Astrocyte of the spinal cord (primary cell): ENCODE data around the gene PCBP3.

Experiments used
- DNase-seq: peaks from one replicate; pipeline ENCODE4 v3.0.0; 2011; ENCODE audit warnings: low read depth, low spot score
- H3K4me3 ChIP-seq: 2 replicates; pipeline ENCODE4 v1.5.1; 2011; ENCODE audit warnings: low read depth, mild to moderate bottlenecking, low read length, moderate library complexity
- CTCF ChIP-seq: IDR thresholded peaks from 2 replicates; pipeline ENCODE4 v1.5.1; 2012; ENCODE audit warnings: low read depth, mild to moderate bottlenecking, low read length, inconsistent platforms
- in situ Hi-C: cut with HindIII; loops from 2 replicates; pipeline ENCODE4 v1.10.0; 2017; ENCODE audit warnings: low sequenced_read_pairs

PCBP3 gene

DNA sequence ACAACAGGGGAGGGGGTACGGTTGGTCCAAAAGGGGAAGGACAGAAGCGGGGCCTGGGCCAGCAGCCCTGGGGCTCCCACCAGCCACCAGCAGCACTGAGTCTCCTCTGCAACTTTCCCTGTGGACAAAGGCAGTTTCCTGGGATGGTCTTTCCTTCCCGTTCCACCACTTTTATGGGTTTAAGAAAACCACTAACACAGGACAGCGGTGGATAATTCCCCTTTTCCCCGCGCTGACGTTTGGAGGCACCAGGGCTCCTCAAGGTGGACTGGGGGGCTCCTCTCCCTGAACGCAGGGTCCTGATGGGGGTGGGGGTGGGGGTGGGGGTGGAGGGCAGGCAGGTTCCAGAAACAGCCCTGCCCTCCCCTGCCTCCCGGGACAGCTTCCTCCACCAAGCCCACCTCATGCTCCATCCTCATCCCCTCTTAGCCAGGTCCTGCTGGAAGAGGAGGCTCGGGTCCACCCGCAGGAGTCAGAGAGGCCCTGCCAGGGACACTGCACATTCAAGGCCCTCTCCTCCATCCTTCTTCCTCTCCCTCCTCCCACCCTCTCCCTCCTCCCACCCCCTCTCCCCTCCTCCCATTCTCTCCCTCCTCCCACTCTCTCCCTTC lies 333.3 kb downstream of the PCBP3 start:
- no peak for DNase-seq

DNA sequence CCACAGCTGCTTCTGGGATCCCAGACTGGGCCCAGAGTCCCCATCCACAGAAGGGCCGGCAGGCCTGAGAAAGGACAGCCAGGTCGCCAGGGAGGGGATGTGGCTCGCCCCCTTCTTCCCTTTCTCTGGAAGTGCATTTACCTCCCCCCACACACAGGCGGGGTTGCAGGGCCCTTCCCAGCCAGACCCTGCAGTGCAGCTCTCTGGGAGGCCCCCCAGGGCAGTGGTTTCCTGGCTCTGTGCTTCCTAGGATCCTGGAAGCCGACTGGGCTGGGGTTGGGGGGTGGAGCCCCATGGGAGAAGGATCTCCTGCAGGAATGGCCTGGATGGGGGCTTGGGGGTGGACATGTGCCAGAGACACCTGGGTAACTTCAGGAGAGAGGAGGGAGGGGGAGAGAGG lies 333.9 kb downstream of the PCBP3 start:
- peak; percentile 0 for TF ChIP-seq CTCF
- no peak for DNase-seq
- in situ Hi-C loops = no loop called here
- H3K4me3 ChIP-seq = no peak overlapping the region

More for the DNA sequence above, 333.3 kb downstream of the PCBP3 start:
- no peak overlapping the region for H3K4me3 ChIP-seq
- in situ Hi-C loops = no loop called here
- TF ChIP-seq CTCF = no peak

- DNase-seq = peak; percentile 47
- in situ Hi-C loops = no loop called here
- H3K4me3 ChIP-seq = no peak overlapping the region
- no peak for TF ChIP-seq CTCF
These were observed 335.7 kb downstream of the PCBP3 start for GRCh38 chr21:45979141-45979631.

- no peak for DNase-seq
- TF ChIP-seq CTCF = no peak
- in situ Hi-C loops = no loop called here
- H3K4me3 ChIP-seq = no peak overlapping the region
These were observed 336.1 kb downstream of the PCBP3 start for GRCh38 chr21:45979651-45980050.

DNA sequence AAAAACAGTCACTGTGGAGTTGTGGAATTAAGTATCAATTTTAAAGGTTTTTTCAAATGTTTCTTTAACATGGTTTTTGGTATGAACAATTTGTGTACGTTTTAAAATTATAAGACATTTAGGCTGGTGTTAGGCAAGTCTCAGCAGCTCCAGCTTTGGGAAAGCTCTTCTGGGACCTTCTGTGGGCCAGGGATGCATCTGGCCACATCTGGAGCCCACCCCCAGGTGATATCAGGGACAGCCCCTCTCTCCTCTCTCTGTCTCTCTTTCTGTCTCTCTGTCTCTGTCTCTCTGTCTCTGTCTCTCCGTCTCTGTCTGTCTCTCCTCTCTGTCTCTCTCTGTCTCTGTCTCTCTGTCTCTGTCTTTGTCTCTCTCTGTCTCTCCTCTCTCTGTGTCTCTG lies 336.7 kb downstream of the PCBP3 start:
- no peak for TF ChIP-seq CTCF
- no peak for DNase-seq
- in situ Hi-C loops = no loop called here
- no peak overlapping the region for H3K4me3 ChIP-seq

DNA sequence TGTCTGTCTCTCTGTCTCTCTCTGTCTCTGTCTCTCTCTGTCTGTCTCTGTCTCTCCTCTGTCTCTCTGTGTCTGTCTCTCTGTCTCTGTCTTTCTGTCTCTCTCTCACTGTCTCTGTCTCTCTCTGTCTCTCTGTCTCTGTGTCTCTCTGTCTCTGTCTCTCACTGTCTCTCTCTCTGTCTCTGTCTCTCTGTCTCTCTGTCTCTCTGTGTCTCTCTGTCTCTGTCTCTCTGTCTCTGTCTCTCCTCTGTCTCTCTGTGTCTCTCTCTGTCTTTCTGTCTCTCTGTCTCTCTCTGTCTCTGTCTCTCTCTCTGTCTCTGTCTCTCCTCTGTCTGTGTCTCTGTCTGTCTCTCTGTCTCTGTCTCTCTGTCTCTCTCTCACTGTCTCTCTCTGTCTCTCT lies 337.2 kb downstream of the PCBP3 start:
- DNase-seq = no peak
- peak overlapping the region; percentile 45 for H3K4me3 ChIP-seq
- no peak for TF ChIP-seq CTCF
- in situ Hi-C loops = no loop called here
